B cell (primary cell): Measurements from ENCODE around the gene ABHD1. TPM values are rescaled to one million over a fixed set of nuclear protein-coding genes. Genes with fewer than 3 reads are reported as not detected.

ENCODE experiments used
- ATAC-seq: fragments of 200-7000 bp; cut with Tn5 transposase; one replicate; pipeline ENCODE4 v1.10.0; 2021; ENCODE audit warnings: low read depth, mild to moderate bottlenecking, moderate number of reproducible peaks, moderate library complexity
- CTCF ChIA-PET: fragments of 350-600 bp; sonication (Branson Sonifier 250); formaldehyde crosslinking; loops from one replicate; lab custom pipeline; 2021; ENCODE audit warnings: antibody characterized with exemption, inconsistent platforms; lab: Charles Lee
- POLR2A ChIA-PET: fragments of 350-600 bp; sonication (Branson Sonifier 250); formaldehyde crosslinking; loops from one replicate; lab custom pipeline; 2021; ENCODE audit warnings: antibody characterized with exemption; lab: Charles Lee
- DNase-seq: peaks from one replicate; pipeline ENCODE4 v3.0.0; 2013
- H2AFZ ChIP-seq: 2 replicates; pipeline ENCODE4 v1.6.1; 2012; ENCODE audit warnings: mild to moderate bottlenecking, low read depth, low read length; ENCODE audit not compliant: insufficient read depth, poor library complexity, severe bottlenecking
- H3K27ac ChIP-seq, 2 donors: 1 replicate in 1 of 2; 2 replicates in 1 of 2; pipeline ENCODE4 v1.5.1; 2012 to 2013; ENCODE audit warnings: low read length in 2 of 2, mild to moderate bottlenecking in 2 of 2, moderate library complexity in 1 of 2
- H3K27me3 ChIP-seq, 4 experiments: fragments of 200-600 bp in 1 of 4; sonication (generic) in 1 of 4; replicated peaks in 1 of 4; 1 replicate in 2 of 4; 2 replicates in 2 of 4; pipeline versions ENCODE4 v1.6.1 to v1.7.0; 2013 to 2016; ENCODE audit warnings: low read length in 3 of 4, mild to moderate bottlenecking in 2 of 4, mixed read lengths in 1 of 4, moderate library complexity in 1 of 4; ENCODE audit not compliant: insufficient read depth in 4 of 4, control insufficient read depth in 3 of 4; ENCODE audit errors: control extremely low read depth in 1 of 4
- H3K36me3 ChIP-seq, 2 experiments: replicated peaks in 1 of 2; 1 replicate in 1 of 2; 2 replicates in 1 of 2; pipeline versions ENCODE4 v1.6.1 to v1.7.1; 2013; ENCODE audit warnings: low read length in 1 of 2; ENCODE audit not compliant: insufficient read depth in 2 of 2, control insufficient read depth in 1 of 2; ENCODE audit errors: control extremely low read depth in 1 of 2, extremely low read depth in 1 of 2
- H3K4me1 ChIP-seq, 2 donors: fragments of 200-600 bp in 1 of 2; sonication (generic) in 1 of 2; 1 replicate in 1 of 2; 2 replicates in 1 of 2; pipeline versions ENCODE4 v1.5.1 to v1.6.1; 2013 to 2017; ENCODE audit warnings: low read length in 2 of 2; ENCODE audit not compliant: control insufficient read depth in 2 of 2, insufficient read depth in 2 of 2
- H3K4me2 ChIP-seq: replicated peaks from 2 replicates; pipeline ENCODE3; 2012; ENCODE audit warnings: mild to moderate bottlenecking, low read depth, low read length; ENCODE audit not compliant: poor library complexity, severe bottlenecking
- H3K4me3 ChIP-seq, 5 experiments: fragments of 200-600 bp in 1 of 5; sonication (generic) in 1 of 5; 1 replicate in 3 of 5; 2 replicates in 2 of 5; pipeline versions ENCODE4 v1.5.1 to v1.7.0; 2011 to 2016; ENCODE audit warnings: low read length in 4 of 5, mild to moderate bottlenecking in 4 of 5, low read depth in 2 of 5, control low read depth in 1 of 5, moderate library complexity in 1 of 5; ENCODE audit not compliant: insufficient read depth in 1 of 5; ENCODE audit errors: control extremely low read depth in 1 of 5, extremely low read depth in 1 of 5
- H3K79me2 ChIP-seq: fragments of 200-600 bp; sonication (generic); one replicate; pipeline ENCODE4 v1.6.0; 2016; ENCODE audit warnings: low read length; ENCODE audit not compliant: control insufficient read depth, insufficient read depth
- H3K9ac ChIP-seq: fragments of 200-600 bp; sonication (generic); 2 replicates; pipeline ENCODE4 v1.6.1; 2017; ENCODE audit warnings: mild to moderate bottlenecking, low read length, moderate library complexity
- H3K9me3 ChIP-seq, 3 donors: one replicate each; pipeline versions ENCODE4 v1.6.1 to v1.7.1; 2013; ENCODE audit warnings: low read length in 2 of 3; ENCODE audit not compliant: control insufficient read depth in 2 of 3, insufficient read depth in 1 of 3; ENCODE audit errors: control extremely low read depth in 1 of 3
- H4K20me1 ChIP-seq: 2 replicates; pipeline ENCODE4 v1.6.0; 2012; ENCODE audit warnings: mild to moderate bottlenecking, low read length; ENCODE audit not compliant: insufficient read depth, control insufficient read depth, poor library complexity, severe bottlenecking
- H3K27ac Mint-ChIP-seq: one replicate; pipeline ENCODE4 v1.8.0; 2021; ENCODE audit warnings: mixed read lengths
- H3K27me3 Mint-ChIP-seq: one replicate; pipeline ENCODE4 v1.8.0; 2021; ENCODE audit warnings: mixed read lengths
- H3K4me1 Mint-ChIP-seq: one replicate; pipeline ENCODE4 v1.8.0; 2021; ENCODE audit warnings: mixed read lengths
- H3K4me3 Mint-ChIP-seq: one replicate; pipeline ENCODE4 v1.8.0; 2021; ENCODE audit warnings: mixed read lengths
- H3K9me3 Mint-ChIP-seq: one replicate; pipeline ENCODE4 v1.8.0; 2022; ENCODE audit warnings: mixed read lengths; ENCODE audit not compliant: insufficient read depth
- EZH2 ChIP-seq: IDR thresholded peaks from 2 replicates; pipeline ENCODE4 v1.6.1; 2012; ENCODE audit warnings: borderline replicate concordance, low read depth, mild to moderate bottlenecking, moderate library complexity, low read length; ENCODE audit not compliant: insufficient read depth, poor library complexity, severe bottlenecking
- WGBS: methylation state at CpG from one replicate; pipeline ENCODE4 v1.1.5; 2013; ENCODE audit warnings: missing lambda C conversion rate; ENCODE audit not compliant: insufficient coverage; 5-methylcytosine and 5-hydroxymethylcytosine counted together
- intact Hi-C: fragments of 100-400 bp; cut with micrococcal nuclease; formaldehyde crosslinking; loops from one replicate; pipeline ENCODE4 v1.10.0; 2022
- polyA plus RNA-seq: library from polyadenylated mRNA; depleted of rRNA; stranded (reverse); fragments of >200 nt; gene quantifications from 2 replicates; pipeline ENCODE4 v1.2.3, GENCODE V29; 2012
- total RNA-seq, 2 donors: library from RNA; stranded (reverse); fragments of 120-200 nt in 1 of 2; gene quantifications; 1 replicate in 1 of 2; 2 replicates in 1 of 2; pipeline versions ENCODE4 v1.2.3 to v1.2.4, GENCODE V29; 2013 to 2022
- TF ChIP-seq, protein P1 (sequence below): fragments of 200-600 bp; IDR thresholded peaks from one replicate; pipeline ENCODE4 v1.8.0; 2022; ENCODE audit warnings: antibody characterized with exemption, mild to moderate bottlenecking

ABHD1 gene
- total and polyA plus RNA-seq, 2 donors (not counting 1 experiment from before 2014, with no cell fraction given), result 1.5 to 2.7 TPM

- H3K27me3 ChIP-seq, result no peaks in the 10 kb centered on the region
- H3K4me3 ChIP-seq, result peak within 1 kb of the TSS; percentile 36 to 91 (median 66)
- Mint-ChIP-seq H3K27ac (peak within 1 kb of the TSS; percentile 90), H3K4me1 (peaks cover 18% of the 10 kb centered on the region), H3K27me3 (no peaks in the 10 kb centered on the region), H3K4me3 (peak within 1 kb of the TSS; percentile 91), H3K9me3 (no peaks in the 10 kb centered on the region)
- intact Hi-C loops, result loop anchor here (1.0 to 10.0 kb wide), 12 partner anchors 9 to 1788 kb away; partner anchors contain the start of genes ABHD1, AGBL5, ASXL2 and CAD
- TF ChIP-seq, protein P1, sequence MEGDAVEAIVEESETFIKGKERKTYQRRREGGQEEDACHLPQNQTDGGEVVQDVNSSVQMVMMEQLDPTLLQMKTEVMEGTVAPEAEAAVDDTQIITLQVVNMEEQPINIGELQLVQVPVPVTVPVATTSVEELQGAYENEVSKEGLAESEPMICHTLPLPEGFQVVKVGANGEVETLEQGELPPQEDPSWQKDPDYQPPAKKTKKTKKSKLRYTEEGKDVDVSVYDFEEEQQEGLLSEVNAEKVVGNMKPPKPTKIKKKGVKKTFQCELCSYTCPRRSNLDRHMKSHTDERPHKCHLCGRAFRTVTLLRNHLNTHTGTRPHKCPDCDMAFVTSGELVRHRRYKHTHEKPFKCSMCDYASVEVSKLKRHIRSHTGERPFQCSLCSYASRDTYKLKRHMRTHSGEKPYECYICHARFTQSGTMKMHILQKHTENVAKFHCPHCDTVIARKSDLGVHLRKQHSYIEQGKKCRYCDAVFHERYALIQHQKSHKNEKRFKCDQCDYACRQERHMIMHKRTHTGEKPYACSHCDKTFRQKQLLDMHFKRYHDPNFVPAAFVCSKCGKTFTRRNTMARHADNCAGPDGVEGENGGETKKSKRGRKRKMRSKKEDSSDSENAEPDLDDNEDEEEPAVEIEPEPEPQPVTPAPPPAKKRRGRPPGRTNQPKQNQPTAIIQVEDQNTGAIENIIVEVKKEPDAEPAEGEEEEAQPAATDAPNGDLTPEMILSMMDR, result peak; percentile 66
- no peak for TF ChIP-seq EZH2
- H3K9me3 ChIP-seq, result no peaks in the 10 kb centered on the region
- POLR2A ChIA-PET, result interaction anchor here (0.7 to 1.3 kb wide), 4 partner anchors 16 to 125 kb away, joined by 3 to 5 read pairs (median 5); partner anchors contain the start of genes ATRAID, OST4 and SLC5A6
- peak within 1 kb of the TSS; percentile 68 to 81 for H3K27ac ChIP-seq
- CTCF ChIA-PET, result interaction anchor here (0.6 to 3.4 kb wide), 11 partner anchors 10 to 217 kb away, joined by 3 to 14 read pairs (median 5); partner anchors contain the start of gene OST4
- peaks cover 13 to 23% of the 10 kb centered on the region in 2 donors for H3K4me1 ChIP-seq
- no peaks in the 10 kb centered on the region for H3K36me3 ChIP-seq
- H3K79me2 ChIP-seq, result peaks cover 4% of the 10 kb centered on the region
- H4K20me1 ChIP-seq, result no peaks in the 10 kb centered on the region
- H2AFZ ChIP-seq, result peak within 1 kb of the TSS; percentile 97
- H3K4me2 ChIP-seq, result peak within 1 kb of the TSS; percentile 97
- 16% methylated on average over 53 of the region's 54 CpGs for WGBS
- ATAC-seq, result no peak
- H3K9ac ChIP-seq, result peak within 1 kb of the TSS; percentile 86
- no peak for DNase-seq
These were observed 36.7 kb upstream of the ABHD1 start, which contains the start of gene KHK for GRCh38 chr2:27086724-27087593. TSS of gene KHK (plus strand) at chr2:27086772. CDS start at chr2:27087260, 488 bp downstream.
